ENCODE measurements around the gene RASGEF1B. TPM values are rescaled to one million over a fixed set of nuclear protein-coding genes. Genes with fewer than 3 reads are reported as not detected.
A peak's percentile ranks its signal among the peaks of the same experiment; 100 is the strongest.

The RASGEF1B gene
- polyA plus RNA-seq = 17.5 TPM

- H3K27ac Mint-ChIP-seq = peak within 1 kb of the TSS; percentile 84 to 99 (median 98)
- H3K36me3 Mint-ChIP-seq = no peaks in the 10 kb centered on the region
- peaks cover 5% of the 10 kb centered on the region for H3K27me3 Mint-ChIP-seq
- peaks cover 21 to 38% (median 30%) of the 10 kb centered on the region in 3 donors for H3K4me1 Mint-ChIP-seq
- peak within 1 kb of the TSS; percentile 76 to 99 (median 96) for H3K4me3 Mint-ChIP-seq
- H3K9me3 Mint-ChIP-seq = no peaks in the 10 kb centered on the region
Observed at GRCh38 chr4:81471588-81472280, at the start of gene RASGEF1B. Gene RASGEF1B, minus strand, starts transcription at chr4:81471907. Its CDS starts 12,399 bp downstream, at chr4:81459508.

- Mint-ChIP-seq H3K36me3 (no peaks in the 10 kb centered on the region), H3K4me3 (no peak overlapping the region), H3K9me3 (no peaks in the 10 kb centered on the region), H3K27ac (no peak overlapping the region), H3K27me3 (no peaks in the 10 kb centered on the region), H3K4me1 (peaks cover 4 to 15% (median 9%) of the 10 kb centered on the region in 3 donors)
Observed at GRCh38 chr4:81519856-81520255, 48.1 kb upstream of the RASGEF1B start.

- Mint-ChIP-seq H3K36me3 (no peaks in the 10 kb centered on the region), H3K4me1 (peaks cover 5 to 15% (median 9%) of the 10 kb centered on the region in 3 donors), H3K4me3 (no peak overlapping the region), H3K9me3 (no peaks in the 10 kb centered on the region), H3K27ac (no peak overlapping the region), H3K27me3 (no peaks in the 10 kb centered on the region)
Observed at GRCh38 chr4:81519427-81519773, 47.7 kb upstream of the RASGEF1B start.

GRCh38 chr4:81518762-81519426 lies 47.2 kb upstream of the RASGEF1B start:
- H3K27ac Mint-ChIP-seq = no peak overlapping the region
- H3K27me3 Mint-ChIP-seq = no peaks in the 10 kb centered on the region
- peaks cover 5 to 15% (median 11%) of the 10 kb centered on the region in 3 donors for H3K4me1 Mint-ChIP-seq
- H3K36me3 Mint-ChIP-seq = no peaks in the 10 kb centered on the region
- no peak overlapping the region for H3K4me3 Mint-ChIP-seq
- no peaks in the 10 kb centered on the region for H3K9me3 Mint-ChIP-seq

- H3K4me3 Mint-ChIP-seq = peak overlapping the region in 2 of 4 donors; percentile 55 to 73
- peak overlapping the region in 1 of 3 donors; percentile 62 for H3K27ac Mint-ChIP-seq
Observed at GRCh38 chr4:81516241-81516640, 44.5 kb upstream of the RASGEF1B start.

GRCh38 chr4:81512757-81513501 lies 41.2 kb upstream of the RASGEF1B start:
- peak overlapping the region; percentile 18 to 85 (median 19) for H3K27ac Mint-ChIP-seq
- no peaks in the 10 kb centered on the region for H3K9me3 Mint-ChIP-seq
- peaks cover 16 to 34% (median 19%) of the 10 kb centered on the region in 3 donors for H3K4me1 Mint-ChIP-seq
- no peaks in the 10 kb centered on the region for H3K27me3 Mint-ChIP-seq
- H3K36me3 Mint-ChIP-seq = peaks cover 1% of the 10 kb centered on the region
- H3K4me3 Mint-ChIP-seq = peak overlapping the region in 1 of 4 donors; percentile 38

More at GRCh38 chr4:81516241-81516640, 44.5 kb upstream of the RASGEF1B start:
- peaks cover 16 to 22% (median 22%) of the 10 kb centered on the region in 3 donors for H3K4me1 Mint-ChIP-seq
- no peaks in the 10 kb centered on the region for H3K9me3 Mint-ChIP-seq
- no peaks in the 10 kb centered on the region for H3K27me3 Mint-ChIP-seq
- H3K36me3 Mint-ChIP-seq = peaks cover 1% of the 10 kb centered on the region

- Mint-ChIP-seq H3K4me3 (peak overlapping the region in 1 of 4 donors; percentile 45), H3K36me3 (peaks cover 1% of the 10 kb centered on the region), H3K9me3 (no peaks in the 10 kb centered on the region), H3K4me1 (peaks cover 16 to 34% (median 19%) of the 10 kb centered on the region in 3 donors), H3K27ac (peak overlapping the region in 2 of 3 donors; percentile 18 to 85), H3K27me3 (no peaks in the 10 kb centered on the region)
Observed at GRCh38 chr4:81512001-81512756, 40.5 kb upstream of the RASGEF1B start.

- peaks cover 1% of the 10 kb centered on the region for H3K36me3 Mint-ChIP-seq
- no peaks in the 10 kb centered on the region for H3K9me3 Mint-ChIP-seq
- no peak overlapping the region for H3K27ac Mint-ChIP-seq
- peaks cover 19 to 36% (median 22%) of the 10 kb centered on the region in 3 donors for H3K4me1 Mint-ChIP-seq
- peak overlapping the region in 1 of 4 donors; percentile 49 for H3K4me3 Mint-ChIP-seq
- H3K27me3 Mint-ChIP-seq = peaks cover 2% of the 10 kb centered on the region
Observed at GRCh38 chr4:81510643-81511178, 39.0 kb upstream of the RASGEF1B start.

GRCh38 chr4:81509822-81510221 lies 38.1 kb upstream of the RASGEF1B start:
- Mint-ChIP-seq H3K27ac (no peak overlapping the region), H3K9me3 (no peaks in the 10 kb centered on the region), H3K36me3 (peaks cover 1% of the 10 kb centered on the region), H3K27me3 (peaks cover 2% of the 10 kb centered on the region), H3K4me3 (no peak overlapping the region), H3K4me1 (peaks cover 25 to 45% (median 30%) of the 10 kb centered on the region in 3 donors)

- Mint-ChIP-seq H3K27me3 (peaks cover 2% of the 10 kb centered on the region), H3K4me3 (no peak overlapping the region), H3K27ac (no peak overlapping the region), H3K36me3 (peaks cover 1% of the 10 kb centered on the region), H3K9me3 (no peaks in the 10 kb centered on the region), H3K4me1 (peaks cover 28 to 47% (median 31%) of the 10 kb centered on the region in 3 donors)
Observed at GRCh38 chr4:81509191-81509590, 37.5 kb upstream of the RASGEF1B start.

GRCh38 chr4:81508411-81509185 lies 36.9 kb upstream of the RASGEF1B start:
- no peaks in the 10 kb centered on the region for H3K9me3 Mint-ChIP-seq
- H3K36me3 Mint-ChIP-seq = peaks cover 1% of the 10 kb centered on the region
- H3K27ac Mint-ChIP-seq = peak overlapping the region in 2 of 3 donors; percentile 19 to 86
- H3K27me3 Mint-ChIP-seq = peaks cover 2% of the 10 kb centered on the region
- peaks cover 28 to 47% (median 31%) of the 10 kb centered on the region in 3 donors for H3K4me1 Mint-ChIP-seq
- no peak overlapping the region for H3K4me3 Mint-ChIP-seq

- Mint-ChIP-seq H3K9me3 (no peaks in the 10 kb centered on the region), H3K4me3 (no peak overlapping the region), H3K4me1 (peaks cover 20 to 39% (median 22%) of the 10 kb centered on the region in 3 donors), H3K27ac (peak overlapping the region in 1 of 3 donors; percentile 4), H3K36me3 (peaks cover 1% of the 10 kb centered on the region), H3K27me3 (peaks cover 2% of the 10 kb centered on the region)
Observed at GRCh38 chr4:81507530-81507929, 35.8 kb upstream of the RASGEF1B start.

GRCh38 chr4:81506731-81507130 lies 35.0 kb upstream of the RASGEF1B start:
- Mint-ChIP-seq H3K36me3 (no peaks in the 10 kb centered on the region), H3K27ac (peak overlapping the region in 2 of 3 donors; percentile 19 to 75), H3K9me3 (no peaks in the 10 kb centered on the region), H3K27me3 (peaks cover 2% of the 10 kb centered on the region), H3K4me1 (peaks cover 20 to 40% (median 23%) of the 10 kb centered on the region in 3 donors), H3K4me3 (no peak overlapping the region)

All from IgD-negative memory B cell (primary cell).